SKM-1 (cell line): ENCODE measurements around the gene AUTS2.

Source experiments
- DNase-seq: peaks from one replicate; lab custom pipeline; 2025; ENCODE audit not compliant: unreplicated experiment; lab: John Stamatoyannopoulos, UW

The AUTS2 gene

GRCh38 chr7:69654849-69655707 lies 56.8 kb downstream of the AUTS2 start:
- no peak for DNase-seq

GRCh38 chr7:69656077-69656476 lies 57.8 kb downstream of the AUTS2 start:
- DNase-seq: no peak

GRCh38 chr7:69656890-69657289 lies 58.6 kb downstream of the AUTS2 start:
- no peak for DNase-seq

- no peak for DNase-seq
These were observed 59.1 kb downstream of the AUTS2 start for GRCh38 chr7:69657331-69657730.

DNA sequence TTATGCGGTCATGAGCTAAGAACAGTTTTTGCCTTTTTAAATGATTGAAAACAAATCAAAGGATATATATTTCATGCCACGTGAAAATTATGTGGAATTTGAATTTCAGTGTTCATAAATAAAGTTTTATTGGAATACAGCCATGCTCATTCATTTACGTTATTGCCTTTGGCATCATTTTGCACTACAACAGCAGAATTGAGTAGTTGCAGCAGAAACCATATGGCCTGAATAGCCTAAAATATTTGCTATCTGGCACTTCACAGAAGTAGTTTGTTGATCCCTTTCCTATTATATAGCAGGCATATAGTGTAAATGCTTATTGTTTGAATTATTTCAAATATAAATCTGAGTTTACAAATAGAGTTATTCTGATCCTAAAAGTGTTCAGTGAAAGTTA lies 59.7 kb downstream of the AUTS2 start:
- DNase-seq: no peak

DNA sequence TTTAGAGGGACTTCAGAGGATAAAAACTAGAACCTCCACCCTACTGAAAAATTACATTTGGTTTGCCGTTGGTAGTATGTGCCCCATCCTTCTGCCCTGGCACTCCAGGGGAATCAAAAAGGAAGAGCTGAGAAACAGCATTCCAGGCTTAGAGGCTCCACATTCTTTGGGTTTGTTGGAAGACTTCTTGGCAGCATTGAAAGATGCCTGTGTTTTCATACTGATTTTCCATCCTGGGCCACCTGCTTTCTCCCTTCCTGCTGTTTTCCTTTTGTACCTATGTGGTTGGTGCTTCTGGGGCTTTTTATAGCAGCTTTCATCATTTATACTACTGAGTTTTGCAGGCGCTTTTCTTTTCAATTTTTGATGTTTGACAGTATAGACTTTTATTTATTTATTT lies 61.7 kb downstream of the AUTS2 start:
- DNase-seq: no peak

- no peak for DNase-seq
These were observed 63.1 kb downstream of the AUTS2 start for GRCh38 chr7:69661342-69661741.

- no peak for DNase-seq
These were observed 65.9 kb downstream of the AUTS2 start for GRCh38 chr7:69663911-69664832.

- no peak for DNase-seq
These were observed 67.1 kb downstream of the AUTS2 start for GRCh38 chr7:69665369-69665768.

DNA sequence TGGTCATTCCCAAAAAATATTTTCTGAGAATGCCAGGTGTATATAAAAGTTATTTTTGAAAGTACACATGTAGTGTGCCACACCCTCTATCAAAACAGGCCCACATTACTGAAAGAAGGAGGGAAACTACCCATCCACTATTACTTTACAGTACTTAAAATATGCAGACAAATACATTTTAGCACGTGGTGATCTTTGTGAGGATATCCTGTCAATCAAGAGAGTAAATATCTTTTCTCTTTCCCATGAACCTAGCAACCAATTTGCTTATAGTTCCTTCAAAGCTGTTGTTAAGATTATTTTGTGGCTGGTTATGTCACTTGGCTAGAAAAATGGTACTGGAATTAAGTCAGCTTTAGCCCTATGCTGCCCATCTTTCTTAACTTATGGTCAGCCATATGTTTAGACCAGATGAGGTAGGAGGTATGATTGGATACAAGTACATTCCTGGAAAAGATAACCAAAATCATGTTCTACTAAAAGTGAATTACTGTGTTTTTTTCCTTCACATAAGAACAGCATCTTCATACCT lies 70.1 kb downstream of the AUTS2 start:
- no peak for DNase-seq

GRCh38 chr7:69670701-69671100 lies 72.4 kb downstream of the AUTS2 start:
- DNase-seq: no peak

GRCh38 chr7:69673074-69673473 lies 74.8 kb downstream of the AUTS2 start:
- no peak for DNase-seq

DNA sequence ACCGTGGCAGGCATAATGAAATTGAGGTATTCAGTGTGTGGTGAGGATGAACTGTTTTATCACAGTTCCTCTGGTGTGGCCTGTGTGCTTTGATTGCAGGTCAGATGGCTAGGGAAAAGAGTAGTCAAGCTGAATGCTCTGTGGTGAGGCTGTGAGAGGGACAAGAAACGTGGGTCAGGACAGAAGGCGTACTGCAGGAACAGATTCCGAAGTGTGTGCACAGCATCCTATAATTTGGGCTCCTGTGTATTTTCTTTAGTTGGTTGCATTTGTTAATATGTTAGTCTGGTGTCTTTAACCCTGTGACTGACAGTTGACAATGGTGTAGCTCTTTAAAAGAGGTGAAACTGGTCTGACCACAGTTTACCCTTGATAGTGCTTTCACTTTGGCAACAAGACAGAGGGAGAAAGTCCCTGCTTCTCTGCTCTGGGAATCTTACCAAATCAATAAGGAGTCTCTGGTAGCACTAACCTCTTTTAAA lies 76.5 kb downstream of the AUTS2 start:
- no peak for DNase-seq

DNA sequence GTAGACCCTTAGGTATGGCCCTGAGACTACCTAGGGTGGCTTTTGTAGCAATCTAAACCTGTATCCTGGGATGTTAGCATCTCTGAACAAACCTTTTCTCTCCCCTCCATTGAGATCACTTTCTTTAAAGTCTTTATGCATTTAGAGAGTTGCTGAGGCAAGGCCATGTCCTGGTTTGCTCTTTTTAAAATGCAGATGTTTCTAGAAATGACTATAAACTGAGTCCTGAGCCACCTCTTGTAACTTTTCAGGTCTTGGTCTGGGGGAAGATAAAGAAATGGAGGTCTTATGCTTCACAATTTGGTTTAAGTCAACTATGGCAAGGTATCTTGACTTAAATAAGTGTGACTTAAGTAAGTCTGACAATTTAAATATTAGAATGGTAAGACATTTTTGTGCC lies 78.0 kb downstream of the AUTS2 start:
- no peak for DNase-seq

GRCh38 chr7:69677054-69677852 lies 79.0 kb downstream of the AUTS2 start:
- no peak for DNase-seq

GRCh38 chr7:69677881-69678493 lies 79.7 kb downstream of the AUTS2 start:
- no peak for DNase-seq

DNA sequence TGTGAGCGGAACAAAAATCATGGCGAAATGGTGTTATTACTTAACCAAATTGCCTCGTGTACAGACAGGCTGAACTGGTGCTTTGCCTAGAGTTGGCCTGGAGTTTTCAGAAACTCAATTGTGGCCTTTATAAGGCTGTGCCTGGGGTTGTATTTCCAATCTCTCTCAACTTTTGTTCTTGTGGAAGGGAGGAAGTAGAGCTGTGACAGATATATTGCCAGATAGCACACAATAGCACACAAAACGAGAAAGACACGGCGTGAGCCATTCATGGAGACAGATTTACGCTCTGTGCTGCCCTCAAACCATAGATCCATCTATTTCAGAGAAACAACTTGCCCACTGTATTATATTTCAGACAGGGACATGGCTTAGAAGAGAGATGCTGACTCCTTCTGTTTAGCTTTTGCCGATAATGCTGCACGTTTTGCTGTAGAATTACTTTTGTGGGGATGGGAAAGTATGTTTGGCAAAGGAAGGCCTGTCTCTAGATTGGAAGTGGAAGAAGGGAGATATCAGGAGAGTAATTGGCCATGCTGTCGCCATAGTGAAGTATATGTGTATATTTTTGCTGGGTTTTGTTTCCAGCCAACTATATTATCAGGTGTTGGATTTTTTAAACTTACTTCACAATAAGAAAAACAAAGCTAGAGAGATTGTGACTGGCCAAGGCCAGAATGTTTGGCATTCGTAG lies 80.4 kb downstream of the AUTS2 start:
- DNase-seq: no peak

DNA sequence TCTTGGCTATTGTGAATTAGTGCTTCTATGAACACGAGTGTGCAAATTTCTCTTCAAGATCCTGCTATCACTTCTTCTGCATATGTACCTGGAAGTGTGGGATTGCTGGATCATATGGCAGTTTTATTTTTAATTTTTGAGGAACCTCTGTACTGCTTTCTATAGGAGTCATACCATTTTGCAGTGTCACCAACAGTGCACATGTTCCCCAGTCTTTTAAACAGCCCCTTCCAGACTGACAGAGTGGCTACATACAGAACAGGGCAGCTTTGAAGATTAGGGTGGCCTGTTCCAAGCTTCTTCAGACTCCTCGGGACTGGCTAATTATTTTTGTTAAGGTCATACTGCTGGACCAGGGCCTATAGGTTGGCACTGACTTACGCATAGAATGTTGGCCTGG lies 82.9 kb downstream of the AUTS2 start:
- no peak for DNase-seq

GRCh38 chr7:69682518-69682917 lies 84.2 kb downstream of the AUTS2 start:
- DNase-seq: peak; percentile 22

GRCh38 chr7:69683002-69683401 lies 84.7 kb downstream of the AUTS2 start:
- no peak for DNase-seq
